ENCODE data around the gene BMP7.
"Not testable (repeated sequence)": the region's sequence is repeated elsewhere in the genome, so short reads cannot be mapped to it uniquely, and the experiment has no call there.

BMP7 gene

GRCh38 chr20:57248132-57248797 lies 18.2 kb downstream of the BMP7 start:
- DNase-seq: no peak

- DNase-seq: no peak
Observed at GRCh38 chr20:57247292-57247965, 19.0 kb downstream of the BMP7 start.

GRCh38 chr20:57245997-57246396 lies 20.4 kb downstream of the BMP7 start:
- DNase-seq: no peak

GRCh38 chr20:57244627-57245214 lies 21.7 kb downstream of the BMP7 start:
- DNase-seq: no peak

- no peak for DNase-seq
Observed at GRCh38 chr20:57244221-57244585, 22.2 kb downstream of the BMP7 start.

- no peak for DNase-seq
Observed at GRCh38 chr20:57243480-57244220, 22.8 kb downstream of the BMP7 start.

GRCh38 chr20:57242414-57242813 lies 24.0 kb downstream of the BMP7 start:
- no peak for DNase-seq

GRCh38 chr20:57241363-57241991 lies 25.0 kb downstream of the BMP7 start:
- no peak for DNase-seq

- no peak for DNase-seq
Observed at GRCh38 chr20:57240581-57241362, 25.7 kb downstream of the BMP7 start.

- not testable (repeated sequence) for DNase-seq
Observed at GRCh38 chr20:57239725-57240124, 26.7 kb downstream of the BMP7 start.

GRCh38 chr20:57239324-57239723 lies 27.1 kb downstream of the BMP7 start:
- DNase-seq: not testable (repeated sequence)

- no peak for DNase-seq
Observed at GRCh38 chr20:57238089-57238488, 28.4 kb downstream of the BMP7 start.

- no peak for DNase-seq
Observed at GRCh38 chr20:57237585-57237953, 28.9 kb downstream of the BMP7 start.

GRCh38 chr20:57236813-57237584 lies 29.4 kb downstream of the BMP7 start:
- DNase-seq: no peak

GRCh38 chr20:57234556-57235251 lies 31.7 kb downstream of the BMP7 start:
- no peak for DNase-seq

GRCh38 chr20:57231951-57232428 lies 34.5 kb downstream of the BMP7 start:
- DNase-seq: no peak

- DNase-seq: no peak
Observed at GRCh38 chr20:57231161-57231560, 35.3 kb downstream of the BMP7 start.

- DNase-seq: no peak
Observed at GRCh38 chr20:57230247-57230646, 36.2 kb downstream of the BMP7 start.

GRCh38 chr20:57229490-57229889 lies 37.0 kb downstream of the BMP7 start:
- no peak for DNase-seq

- DNase-seq: no peak
Observed at GRCh38 chr20:57225830-57226229, 40.6 kb downstream of the BMP7 start.

- no peak for DNase-seq
Observed at GRCh38 chr20:57225197-57225733, 41.2 kb downstream of the BMP7 start.

Data from NCI-H2029 treated with DMSO at 0.1 percent for 48 hours (cell line).